GM21528 (cell line): ENCODE data around the gene SEPTIN11.
A peak's percentile ranks its signal among the peaks of the same experiment; 100 is the strongest.

Experiments used
- ATAC-seq: cut with Tn5 transposase; IDR thresholded peaks from one replicate; pipeline ENCODE4 v1.9.1; 2021; ENCODE audit warnings: mild to moderate bottlenecking, moderate library complexity; ENCODE audit not compliant: unreplicated experiment, low FRiP score

The SEPTIN11 gene

GRCh38 chr4:76949276-76950051, at the start of gene SEPTIN11:
TSS of gene SEPTIN11 (plus strand) at chr4:76949752. CDS start at chr4:76949904, 152 bp downstream.
- peak; percentile 74 for ATAC-seq

GRCh38 chr4:76902233-76902890, 47.2 kb upstream of the SEPTIN11 start:
- no peak for ATAC-seq

DNA sequence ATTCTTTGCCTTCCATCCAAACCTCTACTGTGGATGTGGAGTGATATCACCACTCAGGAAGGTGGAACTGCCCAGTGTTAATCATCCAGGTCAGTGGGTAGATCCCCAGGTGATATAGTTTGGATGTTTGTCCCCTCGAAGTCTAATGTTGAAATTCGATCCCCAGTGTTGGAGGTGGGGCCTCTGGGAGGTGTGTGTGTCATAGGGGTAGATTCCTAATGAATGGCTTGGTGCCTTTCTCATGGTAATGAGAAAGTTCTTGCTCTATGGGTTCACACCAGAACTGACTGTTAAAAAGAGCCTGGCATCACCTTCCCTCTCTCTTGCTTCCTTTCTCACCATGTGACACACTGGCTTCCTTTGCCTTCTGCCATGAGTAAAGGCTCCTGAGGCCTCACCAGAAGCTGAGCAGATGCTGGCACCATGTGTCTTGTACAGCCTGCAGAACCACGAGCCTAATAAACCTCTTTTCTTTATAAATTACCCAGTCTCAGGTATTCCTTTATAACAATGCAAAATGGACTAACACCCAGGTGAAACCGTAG, 44.8 kb upstream of the SEPTIN11 start:
- no peak for ATAC-seq

DNA sequence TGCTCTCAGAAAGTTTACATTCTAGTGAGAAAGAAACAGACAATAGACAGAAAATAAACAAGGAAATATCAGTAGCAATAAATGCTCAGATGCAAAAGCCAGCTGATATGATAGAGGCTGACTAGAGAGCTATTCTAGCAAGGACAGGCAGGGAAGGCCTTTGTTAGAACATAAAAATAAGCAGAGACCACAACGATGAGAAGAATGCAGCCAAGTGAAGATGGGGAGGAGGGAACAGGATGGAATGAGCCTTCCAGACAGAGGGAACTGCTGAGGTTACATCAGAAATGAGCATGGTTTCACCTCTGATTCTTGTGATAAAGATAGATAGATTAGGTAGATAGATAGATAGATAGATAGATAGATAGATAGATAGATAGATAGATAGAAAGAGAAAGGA, 44.0 kb upstream of the SEPTIN11 start:
- ATAC-seq: no peak

DNA sequence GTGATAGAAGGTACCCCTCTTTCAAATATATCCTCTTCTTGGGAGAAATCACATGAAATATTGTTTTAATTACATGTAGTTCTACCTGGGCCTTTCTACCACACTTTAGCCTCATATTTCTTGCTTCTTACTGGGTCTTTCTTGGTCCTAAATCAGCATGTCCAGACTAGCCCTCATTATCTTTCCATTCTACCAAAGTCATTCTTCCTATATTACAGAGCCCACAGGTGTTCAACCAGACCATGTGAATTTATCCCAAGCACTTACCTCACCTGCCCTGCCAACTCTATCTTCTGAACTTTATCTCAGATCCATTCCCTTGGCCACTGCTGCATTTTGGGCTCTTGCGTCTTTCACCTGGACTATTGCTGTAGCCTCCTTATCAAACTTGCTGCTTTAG, 39.8 kb upstream of the SEPTIN11 start:
- ATAC-seq: no peak

DNA sequence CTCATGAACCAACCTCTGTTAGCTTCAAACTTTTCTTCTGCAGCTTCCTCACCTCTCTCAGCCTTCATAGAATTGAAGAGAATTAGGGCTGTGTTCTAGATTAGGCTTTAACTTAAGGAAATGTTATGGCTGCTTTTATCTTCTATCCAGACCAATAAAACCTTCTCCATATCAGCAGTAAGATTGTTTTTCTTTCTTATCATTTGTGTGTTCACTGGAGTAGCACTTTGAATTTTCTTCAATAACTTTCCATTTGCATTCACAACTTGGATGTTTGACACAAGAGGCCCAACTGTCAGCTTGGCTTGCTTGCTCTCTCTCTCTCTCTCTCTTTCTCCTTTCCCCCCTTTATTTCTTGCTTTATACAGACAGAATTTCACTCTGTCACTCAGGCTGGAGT, 28.8 kb upstream of the SEPTIN11 start:
- no peak for ATAC-seq

DNA sequence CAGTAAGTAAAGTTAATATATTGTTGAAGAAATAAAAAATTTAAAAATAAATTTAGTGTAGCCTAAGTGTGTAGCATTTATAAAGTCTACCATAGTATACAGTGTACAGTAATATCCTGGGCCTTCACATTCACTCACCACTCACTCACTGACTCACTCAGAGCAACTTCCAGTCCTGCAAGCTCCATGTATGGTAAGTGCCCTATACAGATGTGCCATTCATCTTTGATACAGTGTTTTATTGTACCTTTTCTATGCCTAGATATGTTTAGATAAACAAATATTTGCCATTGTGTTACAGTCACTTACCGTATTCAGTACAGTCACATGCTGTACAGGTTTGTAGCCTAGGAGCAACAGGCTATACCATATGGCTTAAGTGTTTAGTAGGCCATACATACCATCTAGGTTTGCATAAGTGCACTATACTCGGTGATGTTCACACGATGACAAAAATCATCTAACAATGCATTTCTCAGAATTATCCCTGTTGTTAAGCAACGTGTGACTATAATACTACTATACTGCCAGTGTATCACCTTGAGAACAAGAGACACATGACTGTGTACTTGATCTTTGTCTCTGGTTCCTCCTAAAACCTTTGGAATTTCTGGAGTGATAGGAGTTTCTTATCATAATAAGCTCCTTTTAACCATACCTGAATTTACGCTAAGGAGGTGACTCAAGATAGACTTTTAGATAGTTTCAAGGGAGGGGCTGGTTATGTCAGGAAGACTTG, 25.8 kb upstream of the SEPTIN11 start:
- ATAC-seq: no peak

DNA sequence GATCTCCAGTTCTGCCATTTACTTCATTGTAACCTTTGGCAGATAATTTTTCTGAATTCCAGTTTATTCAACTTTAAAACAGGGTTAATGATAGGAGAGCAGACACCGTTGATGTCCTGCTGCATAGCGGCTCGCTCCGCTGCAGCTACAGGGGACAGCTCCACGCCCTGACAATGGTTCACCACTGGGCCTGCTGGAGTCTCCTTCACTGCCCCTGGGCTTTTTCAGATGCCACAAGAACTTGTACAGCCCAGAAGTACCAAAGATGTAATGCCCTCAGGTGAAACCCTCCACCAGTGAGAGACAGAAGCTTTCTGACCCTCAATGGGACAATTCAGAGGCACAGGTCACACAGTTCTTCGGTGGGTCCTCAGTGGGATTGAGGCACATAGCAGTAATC, 22.7 kb upstream of the SEPTIN11 start:
- no peak for ATAC-seq

DNA sequence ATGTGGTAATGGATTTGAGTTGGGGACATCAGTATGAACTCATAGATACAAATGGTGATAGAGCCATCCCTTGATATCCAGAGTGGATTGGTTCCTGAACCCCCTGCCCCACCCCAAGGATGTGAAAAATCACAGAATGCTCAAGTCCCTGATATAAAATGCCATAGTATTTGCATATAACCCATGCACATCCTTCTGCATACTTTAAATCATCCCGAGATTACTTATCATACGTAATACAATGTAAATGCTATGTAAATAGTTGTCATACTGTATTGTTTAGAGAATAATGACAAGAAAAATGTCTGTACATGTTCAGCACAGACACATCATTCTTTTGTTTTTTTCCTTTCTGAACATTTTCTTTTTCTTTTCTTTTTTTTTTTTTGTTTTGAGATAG, 18.9 kb upstream of the SEPTIN11 start:
- no peak for ATAC-seq

DNA sequence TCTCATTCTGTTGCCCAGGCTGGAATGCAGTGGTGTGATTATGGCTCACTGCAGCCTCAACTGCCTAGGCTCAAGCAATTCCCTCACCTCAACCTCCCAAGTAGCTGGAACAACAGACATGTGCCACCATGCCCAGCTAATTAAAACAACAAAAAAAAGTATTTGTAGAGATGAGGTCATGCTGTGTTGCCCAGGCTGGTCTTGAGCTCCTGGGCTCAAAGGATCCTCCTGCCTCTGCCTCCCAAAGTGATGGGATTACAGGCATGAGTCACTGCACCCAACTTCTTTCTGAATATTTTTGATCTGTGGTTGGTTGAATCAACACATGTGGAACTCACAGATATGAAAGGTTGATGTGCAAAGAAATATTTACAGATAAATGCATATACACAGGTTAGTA, 18.5 kb upstream of the SEPTIN11 start:
- no peak for ATAC-seq

DNA sequence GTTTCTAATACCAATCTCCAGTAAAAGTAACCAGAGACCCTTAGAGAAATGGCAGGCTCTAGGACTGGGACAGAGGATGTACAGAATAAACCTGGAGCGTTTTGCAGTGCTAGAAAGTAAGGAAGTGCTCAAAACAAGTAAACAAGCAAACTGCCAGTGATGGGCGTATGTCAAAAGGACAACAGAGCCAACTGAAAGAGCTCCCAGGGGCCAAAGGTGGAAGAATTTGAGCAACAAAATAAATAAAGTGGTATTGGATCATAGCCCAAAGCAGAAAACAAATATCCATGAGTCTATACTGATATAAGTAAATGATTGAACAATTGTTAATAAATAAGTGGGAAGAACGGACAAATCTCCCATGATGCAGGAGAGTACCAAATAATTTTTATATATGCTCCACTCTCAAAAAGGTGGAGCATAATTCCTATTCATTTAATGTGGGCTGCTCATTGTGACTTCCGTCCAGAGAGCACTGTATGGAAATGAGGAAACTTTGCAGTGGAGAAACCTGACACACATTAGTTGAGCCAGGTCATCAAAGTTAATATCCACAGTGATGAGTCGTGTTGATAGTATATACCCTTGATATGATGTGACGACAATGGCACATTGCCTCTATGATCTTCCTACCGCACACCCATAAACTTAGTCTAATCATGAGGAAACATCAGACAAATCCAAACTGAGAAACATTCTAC, 17.8 kb upstream of the SEPTIN11 start:
- ATAC-seq: no peak

- ATAC-seq: no peak
Measured at GRCh38 chr4:76939184-76939583, 10.4 kb upstream of the SEPTIN11 start.

DNA sequence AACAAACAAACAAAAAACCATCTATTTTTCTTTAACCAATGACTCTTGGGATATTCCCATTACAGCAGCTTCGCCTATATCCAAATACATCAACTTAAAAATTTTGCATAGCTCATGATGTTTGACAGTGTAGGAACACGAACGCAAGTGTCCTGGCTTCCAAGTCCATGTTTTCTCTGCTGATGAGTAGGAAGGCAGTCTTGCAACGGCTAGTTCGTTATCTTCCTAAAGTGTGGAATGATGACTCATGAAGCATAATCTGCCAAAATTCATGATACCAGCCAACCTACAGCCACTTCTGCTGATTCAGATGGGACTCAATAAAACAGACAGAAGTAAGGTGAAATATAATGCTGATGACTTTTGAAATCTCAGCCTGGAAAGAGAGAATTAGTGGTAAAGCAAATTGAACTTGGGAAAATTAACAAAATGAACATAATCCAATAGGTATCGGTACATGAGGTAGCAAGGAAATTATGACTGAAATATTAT, 6.4 kb upstream of the SEPTIN11 start:
- ATAC-seq: no peak

DNA sequence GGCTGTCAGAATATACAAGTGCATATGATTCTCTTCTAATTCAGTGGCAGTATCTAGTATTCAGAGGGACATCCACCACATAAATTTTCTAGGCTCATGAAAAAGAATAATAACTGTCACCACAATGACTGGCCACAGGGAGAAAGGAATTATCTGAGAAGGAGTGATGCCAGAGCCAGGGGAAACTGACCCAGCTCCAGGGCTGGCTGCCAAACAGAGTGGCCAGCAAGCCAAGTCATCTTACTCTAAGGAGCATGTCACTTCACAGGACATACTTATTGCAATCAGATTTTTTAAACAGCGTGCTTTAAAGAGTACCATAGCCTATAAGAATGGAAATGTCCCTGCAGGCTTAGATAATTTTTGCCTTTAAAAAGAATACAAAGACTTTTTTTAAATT, 5.8 kb upstream of the SEPTIN11 start:
- no peak for ATAC-seq

- no peak for ATAC-seq
Measured at GRCh38 chr4:76947369-76947768, 2.2 kb upstream of the SEPTIN11 start.

DNA sequence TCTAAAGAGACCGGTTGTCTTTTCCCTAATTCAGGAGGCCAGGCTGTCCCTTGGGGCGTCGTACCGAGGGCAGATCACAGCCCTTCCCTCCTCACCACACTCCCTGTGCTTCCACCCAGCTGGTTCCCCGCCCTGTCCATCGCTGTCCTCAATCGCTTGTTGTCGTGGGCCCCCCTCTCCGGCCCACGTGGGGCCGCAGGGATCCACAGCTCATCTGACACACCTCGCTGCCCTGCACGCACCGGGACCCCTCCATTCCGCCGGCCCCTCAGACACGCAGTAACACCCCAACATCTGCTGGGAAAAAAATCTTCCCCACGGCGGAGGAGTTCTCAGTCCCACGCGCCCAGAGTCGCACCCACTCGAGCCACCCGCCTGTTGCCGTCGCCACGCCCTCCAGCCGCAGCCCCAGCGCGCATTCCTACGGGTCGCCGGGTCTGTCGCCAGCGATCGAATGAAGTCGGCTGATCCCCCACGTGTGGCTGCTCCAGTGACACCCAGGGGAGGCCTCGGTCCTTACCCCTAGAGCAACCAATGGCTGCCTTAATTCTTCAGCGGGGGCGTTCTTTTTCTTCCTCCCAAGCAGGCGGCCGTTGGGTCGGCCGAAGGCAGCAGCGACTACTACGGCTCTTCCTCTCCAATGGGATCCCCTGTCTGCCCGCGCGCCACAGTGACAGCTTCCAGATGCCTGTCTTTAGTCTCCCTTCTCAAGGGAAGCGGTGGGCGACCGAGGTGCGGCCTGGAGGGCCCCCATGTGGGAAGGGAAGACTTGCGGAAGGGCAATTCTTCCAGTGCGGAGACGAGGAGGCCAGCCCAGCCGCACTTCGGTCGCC, 893 bp upstream of the SEPTIN11 start:
- peak; percentile 53 for ATAC-seq

DNA sequence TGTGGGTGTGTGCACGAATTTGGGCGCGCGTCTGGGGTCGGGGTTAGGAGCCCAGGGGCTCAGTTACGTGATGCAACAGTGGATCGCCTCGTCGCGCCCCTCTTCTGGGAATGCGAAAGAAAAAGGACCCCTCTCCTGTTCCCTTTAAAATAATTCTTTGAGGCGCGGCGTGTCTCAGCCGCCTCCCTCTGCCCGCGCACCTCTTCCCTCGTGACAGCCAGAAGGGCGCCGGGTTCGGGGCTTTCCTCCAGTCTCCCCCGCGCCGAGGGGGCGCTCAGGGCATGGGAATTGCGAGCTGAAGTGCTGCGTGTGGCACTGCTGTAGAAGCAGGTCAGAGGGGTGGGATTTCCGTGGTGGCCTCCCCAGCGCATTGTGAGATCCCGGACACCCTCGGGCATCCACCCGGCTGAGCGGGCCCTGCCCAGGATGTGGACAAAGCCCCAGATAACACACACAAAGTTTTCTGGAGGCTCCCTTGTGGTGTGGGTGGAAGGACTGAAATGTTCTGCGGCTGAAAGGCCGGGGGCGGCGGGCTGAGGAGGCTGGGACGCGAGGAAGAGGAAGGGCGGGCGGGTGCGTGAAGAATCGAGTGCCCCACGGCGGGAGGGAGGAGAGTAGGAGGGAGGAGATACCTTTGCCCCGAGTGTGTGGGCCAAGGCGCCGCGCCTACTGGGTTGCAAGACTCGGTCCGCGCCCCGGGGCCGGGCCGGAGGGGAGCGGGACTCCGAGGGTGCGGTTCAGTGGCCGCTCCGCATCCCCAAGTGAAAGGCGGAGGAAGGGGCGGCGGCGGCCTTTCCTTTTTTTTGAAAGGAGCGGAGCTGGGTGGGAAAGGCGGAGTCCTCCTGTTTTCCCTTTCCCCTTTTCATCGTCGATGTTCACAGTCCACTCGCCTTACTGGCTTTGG, 752 bp downstream of the SEPTIN11 start:
- ATAC-seq: peak; percentile 25

DNA sequence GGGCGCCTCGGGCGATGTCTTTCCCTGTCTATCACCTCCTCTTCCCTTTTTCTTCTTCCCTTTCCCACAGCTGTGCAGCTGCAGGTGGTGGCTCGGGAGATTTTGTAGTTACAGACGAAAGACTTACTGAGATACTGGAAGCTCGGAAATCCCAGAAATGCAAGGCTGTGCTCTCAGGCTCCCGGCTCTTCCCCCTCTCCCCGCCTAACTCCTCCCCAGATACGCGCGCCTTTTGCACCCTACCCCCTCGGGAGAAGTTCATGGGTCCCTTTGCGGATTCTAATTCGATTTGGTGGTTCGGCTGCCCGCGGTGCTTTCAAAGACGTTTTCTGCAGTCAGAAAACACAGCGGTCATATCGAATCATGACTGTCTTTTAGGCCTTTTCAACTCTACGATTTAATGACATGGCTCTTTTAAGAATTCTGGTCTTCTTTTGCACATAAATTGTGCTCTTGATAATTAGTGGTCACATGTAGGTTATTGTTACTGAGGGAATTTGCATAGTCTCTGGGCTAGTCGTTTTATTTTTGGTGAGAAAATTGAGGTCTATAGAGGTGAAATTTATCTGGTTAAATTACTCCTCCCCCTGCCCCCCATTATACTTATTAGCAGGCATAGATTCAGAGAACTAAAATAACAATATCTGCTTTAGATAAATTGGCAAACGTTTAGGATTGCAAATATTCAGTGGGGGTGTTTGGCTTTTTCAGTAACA, 1.6 kb downstream of the SEPTIN11 start:
- ATAC-seq: no peak
